CD4-positive, alpha-beta T cell treated with Interleukin-10 for 1 hour (primary cell): ENCODE data around the gene EIF5.
"Not testable (repeated sequence)": the region's sequence is repeated elsewhere in the genome, so short reads cannot be mapped to it uniquely, and the experiment has no call there.

Experiments used
- DNase-seq: peaks from one replicate; pipeline ENCODE4 v3.0.0-alpha.2; 2020

The EIF5 gene

DNA sequence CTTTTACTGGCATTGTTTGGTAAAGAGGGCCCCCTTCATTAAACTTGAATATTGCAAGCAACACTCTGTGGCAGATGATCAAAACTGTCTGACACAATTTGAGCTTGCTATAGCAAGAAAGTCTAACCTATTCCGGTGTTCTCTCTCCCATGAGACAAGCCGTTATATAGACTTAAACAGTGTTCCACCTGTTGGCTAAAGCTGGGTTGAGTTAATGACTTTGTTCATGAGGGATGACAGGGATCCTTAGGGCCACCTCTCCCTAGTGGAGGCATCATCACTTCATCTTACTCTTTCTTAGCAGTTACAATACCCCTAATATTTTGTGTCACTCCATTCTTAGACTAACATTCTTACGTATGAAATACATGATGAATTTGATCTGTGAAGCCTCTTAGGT, 3.8 kb downstream of the EIF5 start:
- DNase-seq: no peak

DNA sequence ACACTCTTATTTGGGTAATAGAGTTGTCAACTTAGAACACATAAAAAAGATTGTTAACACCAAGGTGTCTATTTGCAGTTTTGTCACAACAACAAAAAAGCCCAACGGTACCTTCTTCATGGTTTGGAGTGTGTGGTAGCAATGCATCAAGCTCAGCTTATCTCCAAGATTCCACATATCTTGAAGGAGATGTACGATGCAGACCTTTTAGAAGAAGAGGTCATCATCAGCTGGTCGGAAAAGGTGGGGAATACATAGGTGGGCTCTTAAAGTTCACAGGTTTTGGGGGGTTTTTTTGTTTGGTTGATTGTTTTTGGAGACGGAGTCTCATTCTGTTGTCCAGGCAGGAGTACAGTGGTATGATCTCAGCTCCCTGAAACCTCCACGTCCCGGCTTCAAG, 5.5 kb downstream of the EIF5 start:
- no peak for DNase-seq

DNA sequence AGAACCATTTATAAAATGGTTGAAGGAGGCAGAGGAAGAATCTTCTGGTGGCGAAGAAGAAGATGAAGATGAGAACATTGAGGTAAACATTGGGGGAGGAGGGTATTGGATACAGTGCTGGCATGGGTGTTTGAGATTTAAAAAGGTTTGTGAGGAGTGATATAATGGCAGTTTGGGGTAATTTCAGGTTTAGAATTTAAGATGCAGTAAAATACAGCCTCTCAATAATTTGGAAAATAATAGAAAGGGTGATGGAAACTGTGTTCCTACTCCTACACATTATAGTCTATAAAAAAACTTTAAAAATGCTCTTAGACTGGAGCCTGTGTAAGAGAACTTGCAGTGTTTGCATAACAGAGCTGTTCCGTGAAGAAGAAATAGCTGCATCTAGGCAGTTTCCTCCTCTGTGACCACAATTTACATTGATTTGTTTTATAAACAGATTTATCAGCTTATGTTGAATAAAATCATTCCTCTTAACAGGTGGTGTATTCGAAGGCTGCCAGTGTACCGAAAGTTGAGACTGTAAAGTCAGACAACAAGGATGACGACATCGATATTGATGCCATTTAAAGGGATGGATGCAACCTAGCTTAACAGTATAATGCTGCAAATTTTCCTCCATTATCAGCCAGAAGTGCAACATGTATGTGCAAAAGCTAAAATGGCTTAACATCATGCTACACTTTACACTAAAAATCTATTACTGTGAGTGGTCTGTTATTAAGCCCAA, 6.6 kb downstream of the EIF5 start:
- no peak for DNase-seq

DNA sequence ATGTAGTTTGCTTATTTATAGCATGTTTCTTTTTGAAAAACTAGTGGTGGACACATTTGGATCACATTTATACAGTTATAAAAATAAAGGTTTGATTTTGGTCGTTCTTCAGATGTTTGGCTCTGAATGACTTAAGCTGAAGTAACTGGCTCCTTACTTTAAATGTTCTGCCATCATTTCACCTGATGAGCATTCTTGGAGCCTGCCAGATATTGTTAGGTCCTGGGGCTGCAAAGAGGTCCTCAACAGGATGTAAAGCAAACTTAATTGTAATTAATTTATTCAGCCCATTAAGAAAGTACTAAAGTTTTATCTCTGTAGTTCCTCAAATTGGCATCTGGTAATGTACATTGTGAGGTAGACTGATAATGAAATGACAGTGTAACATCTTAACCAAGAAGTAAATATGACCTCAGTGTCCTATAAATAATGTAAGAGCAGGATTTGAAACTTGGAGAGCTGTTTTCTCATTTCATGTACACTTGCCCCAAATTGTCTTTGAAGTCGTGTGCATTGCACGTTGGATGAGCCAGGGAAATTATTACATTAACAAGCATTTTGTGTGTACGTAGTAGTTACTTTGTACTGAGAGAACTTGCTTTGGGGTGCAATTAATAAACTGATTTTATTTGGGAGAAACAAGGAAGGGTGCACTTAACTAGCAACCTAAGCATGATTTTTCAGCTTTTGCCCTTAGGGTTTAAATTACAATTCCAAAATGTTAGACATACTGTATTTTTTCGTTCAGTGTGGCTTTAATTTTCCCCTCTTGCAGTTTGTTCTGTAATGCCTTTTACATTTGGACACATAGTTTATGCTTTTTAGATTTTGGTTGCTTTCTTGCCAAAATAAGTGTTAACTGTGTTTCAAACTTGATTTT, 7.5 kb downstream of the EIF5 start:
- DNase-seq: no peak

DNA sequence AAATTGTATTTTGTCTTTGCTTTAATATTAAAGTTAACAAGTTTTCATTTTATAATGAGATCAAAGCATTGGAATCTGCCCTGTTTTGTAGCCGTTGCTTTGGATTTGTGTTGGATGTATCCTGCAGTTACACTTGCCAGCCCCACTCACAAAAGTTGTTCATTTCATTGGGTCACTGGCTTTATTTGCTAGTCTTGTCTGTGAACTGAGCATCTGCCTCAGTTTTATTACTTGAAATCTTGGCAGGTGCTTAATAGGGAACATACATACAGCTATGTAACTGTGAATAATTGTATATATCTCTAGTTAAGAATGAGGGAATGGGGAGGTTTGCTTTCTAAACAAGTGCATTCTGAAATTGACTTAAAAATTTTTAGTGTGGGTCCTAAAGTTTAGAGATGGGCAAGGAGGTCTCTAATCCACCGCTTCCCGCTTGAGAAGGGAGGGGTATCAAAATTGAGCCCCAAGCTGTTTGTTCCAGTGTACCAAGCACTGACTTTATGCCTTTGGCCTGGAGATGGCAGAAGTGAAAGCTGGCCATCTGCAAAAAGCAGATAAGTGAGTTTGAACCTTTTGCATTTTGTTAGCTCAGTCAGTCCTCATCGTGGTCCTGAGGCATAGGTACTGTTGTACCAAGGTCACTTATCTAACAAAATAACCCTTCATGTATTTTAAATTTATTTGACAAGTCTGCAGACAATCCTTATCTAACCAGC, 9.3 kb downstream of the EIF5 start:
- DNase-seq: no peak

DNA sequence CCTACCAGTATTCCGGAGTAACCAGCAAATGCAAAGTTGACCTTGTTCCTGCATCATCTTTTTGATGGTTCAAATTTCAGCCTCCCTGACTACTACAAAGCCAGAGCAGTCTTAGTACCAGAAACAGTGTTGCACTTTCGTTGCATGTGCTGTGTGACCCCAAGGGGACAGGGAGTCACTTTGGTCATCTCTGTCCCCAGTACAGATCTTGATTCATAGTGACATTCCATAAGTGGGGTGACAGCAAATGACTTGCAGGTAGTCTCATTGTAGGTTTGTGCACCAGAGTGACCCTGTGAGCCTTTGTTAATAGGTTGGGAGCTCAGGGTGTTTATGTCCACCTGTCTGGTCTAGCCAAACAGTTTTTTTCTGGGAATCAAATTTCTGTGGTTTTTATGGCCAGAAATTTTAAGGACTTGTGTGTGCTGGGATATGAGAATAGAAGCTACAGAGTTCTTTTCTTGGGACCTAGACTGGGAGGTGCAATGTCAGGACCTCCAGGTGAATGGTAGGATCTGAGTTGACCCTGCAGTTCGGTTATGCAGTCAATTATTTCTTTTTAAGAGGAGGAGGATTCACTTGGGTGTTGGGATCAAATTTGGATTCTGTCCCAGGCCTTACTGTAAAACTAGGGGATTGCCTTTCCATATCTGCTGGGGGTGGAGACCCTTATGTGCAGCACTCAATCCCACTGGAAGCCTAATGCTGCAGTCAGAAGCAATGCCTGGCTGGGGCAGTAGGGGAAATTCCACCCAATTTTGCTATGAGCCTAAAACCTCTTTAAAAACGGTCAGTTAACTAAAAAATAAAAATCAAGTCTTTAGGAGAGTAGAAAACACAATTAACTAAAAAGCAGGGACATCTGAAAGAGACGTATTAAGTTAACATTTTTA, 10.1 kb downstream of the EIF5 start:
- no peak for DNase-seq

DNA sequence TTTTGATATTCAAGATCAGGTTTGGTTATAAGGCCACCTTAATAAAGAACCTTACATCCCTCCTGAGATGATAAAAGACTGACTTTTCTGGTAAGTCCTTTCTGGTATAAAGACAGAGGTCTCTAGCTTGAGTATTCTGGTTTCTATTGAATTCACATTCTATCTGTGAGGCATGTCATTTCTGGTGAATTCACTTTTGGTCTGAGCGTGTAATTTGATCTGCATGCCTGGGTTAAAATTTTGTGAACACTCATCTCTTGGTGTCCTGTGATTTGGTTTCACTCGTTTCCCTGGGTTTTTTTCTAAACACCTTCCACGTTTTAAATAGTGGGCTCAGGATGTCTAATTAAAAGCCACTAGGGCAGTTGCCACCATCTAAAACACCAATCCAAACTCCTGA, 12.2 kb downstream of the EIF5 start:
- no peak for DNase-seq

DNA sequence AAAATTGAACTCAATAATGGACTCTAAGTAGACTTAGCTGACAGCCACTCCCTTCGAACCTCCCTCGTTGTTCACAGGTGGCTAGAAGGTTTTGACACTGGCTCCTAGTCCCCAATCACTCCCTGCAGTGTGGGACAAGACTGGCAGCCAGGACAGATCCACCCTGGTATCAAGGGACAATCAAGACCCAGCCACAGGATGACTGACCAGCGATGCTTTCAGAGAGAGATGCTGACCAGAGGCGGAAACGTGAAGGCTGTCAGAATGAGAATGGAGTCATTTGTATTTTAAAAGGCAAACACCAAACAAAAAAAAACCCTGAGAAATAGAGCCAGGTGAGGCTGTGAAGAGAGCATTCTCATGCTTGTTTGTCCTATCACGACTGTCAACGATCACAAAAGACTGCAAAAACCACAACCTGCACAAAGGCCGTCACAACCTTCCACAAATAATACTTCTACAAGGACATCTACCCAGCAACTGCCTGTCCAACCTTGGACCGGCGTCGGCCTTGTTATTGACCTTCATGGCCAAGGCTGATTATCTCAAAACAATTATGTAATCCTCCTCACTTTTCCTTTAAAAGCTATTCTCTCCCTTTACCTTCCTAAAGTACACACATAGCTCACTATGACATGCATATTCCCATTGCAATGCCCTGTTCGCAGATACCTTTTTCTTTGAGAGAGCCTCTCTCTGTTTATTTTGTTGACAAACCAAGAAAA, 13.2 kb downstream of the EIF5 start:
- no peak for DNase-seq

DNA sequence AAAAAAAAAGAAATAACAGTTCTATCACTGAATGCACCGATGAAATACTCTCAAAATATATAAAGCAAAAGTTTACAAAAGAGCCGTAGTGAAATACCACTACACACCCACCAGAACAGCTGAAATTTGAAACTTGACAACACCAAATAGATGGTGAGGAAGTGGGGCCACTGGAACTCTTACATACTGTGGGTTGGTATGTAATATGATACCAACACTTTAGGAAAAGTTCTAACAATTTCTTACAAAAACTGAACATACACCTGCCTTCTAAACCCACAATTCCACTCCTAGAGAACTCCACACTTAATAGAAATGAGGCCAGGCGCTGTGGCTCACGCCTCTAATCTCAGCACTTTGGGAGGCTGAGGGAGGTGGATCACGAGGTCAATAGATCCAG, 14.1 kb downstream of the EIF5 start:
- DNase-seq: no peak

DNA sequence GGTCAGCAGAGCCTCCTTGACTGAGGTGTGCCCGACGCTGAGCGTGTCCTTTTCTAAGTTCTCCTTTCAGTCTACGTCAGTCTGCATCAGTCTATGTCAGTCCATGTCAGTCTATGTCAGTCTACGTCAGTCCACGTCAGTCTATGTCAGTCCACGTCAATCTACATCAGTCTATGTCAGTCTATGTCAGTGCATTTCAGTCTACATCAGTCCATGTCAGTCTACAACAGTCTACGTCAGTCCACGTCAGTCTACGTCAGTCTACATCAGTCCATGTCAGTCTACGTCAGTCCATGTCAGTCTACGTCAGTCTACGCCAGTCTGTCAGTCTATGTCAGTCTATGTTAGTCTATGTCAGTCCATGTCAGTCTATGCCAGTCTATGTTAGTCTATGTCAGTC, 15.9 kb downstream of the EIF5 start:
- DNase-seq: no peak

DNA sequence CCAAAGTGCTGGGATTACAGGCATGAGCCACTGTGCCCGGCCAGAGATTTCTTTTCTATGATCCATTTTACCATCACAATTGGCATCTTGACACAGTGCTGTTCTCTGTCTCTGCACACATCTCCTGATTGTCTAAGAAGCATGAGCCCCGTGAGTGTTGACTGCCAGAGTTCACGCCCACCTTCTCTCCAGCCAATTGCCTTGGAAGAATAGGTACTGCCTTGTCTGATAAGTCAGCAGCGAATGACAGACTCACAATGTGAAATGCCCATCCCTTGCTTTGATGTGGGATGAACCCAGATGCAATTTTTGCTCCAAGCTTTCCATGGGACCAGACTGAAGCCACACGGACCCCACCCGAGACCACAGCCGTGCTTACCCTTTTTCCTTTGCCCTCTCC, 19.3 kb downstream of the EIF5 start:
- DNase-seq: no peak

DNA sequence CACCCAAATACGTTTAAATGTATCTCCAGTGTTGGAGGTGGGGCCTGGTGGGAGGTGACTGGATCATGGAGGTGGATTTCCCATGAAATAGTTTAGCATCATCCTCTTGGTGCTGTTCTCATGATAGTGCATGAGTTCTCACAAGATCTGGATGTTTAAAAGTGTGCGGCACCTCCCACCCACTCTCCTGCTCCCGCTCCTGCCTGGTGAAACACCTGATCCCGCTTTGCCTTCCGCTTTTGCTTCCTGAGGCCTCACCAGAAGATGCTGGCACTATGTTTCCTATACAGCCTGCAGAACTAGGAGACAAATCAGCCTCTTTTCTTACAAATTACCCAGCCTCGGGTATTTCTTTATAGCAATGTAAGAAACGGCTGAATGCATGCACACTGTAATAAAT, 20.1 kb downstream of the EIF5 start:
- DNase-seq: no peak

DNA sequence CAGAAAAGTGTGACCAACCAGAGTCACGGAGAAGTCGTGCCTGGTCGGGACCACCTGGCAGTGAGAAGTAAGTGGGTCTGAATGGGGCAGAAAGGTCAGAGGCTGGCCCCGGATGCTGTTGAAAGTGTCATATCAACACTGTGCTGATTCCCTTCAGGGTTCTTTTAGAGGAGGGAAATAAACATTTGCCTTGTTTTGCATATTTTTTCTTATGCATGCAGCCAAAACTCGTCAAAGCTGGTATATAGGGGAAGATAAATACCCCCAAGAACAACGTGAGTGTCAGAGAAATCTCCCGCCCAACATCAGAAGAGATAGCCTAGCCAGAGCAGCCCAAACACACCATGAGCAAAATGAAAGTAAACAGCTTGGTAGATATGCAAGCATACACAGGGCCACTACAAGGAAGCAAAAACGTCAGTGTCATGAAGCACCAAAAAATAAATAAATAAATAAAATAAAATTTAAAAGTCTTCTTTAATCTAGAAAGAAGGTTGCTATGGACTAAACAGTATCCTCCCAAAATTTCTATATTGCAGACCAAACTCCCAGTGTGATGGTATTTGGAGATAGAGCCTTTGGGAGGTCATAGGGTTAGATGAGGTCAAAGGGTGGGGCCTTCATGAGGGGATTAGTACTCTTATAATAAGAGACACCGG, 22.1 kb downstream of the EIF5 start:
- DNase-seq: no peak

DNA sequence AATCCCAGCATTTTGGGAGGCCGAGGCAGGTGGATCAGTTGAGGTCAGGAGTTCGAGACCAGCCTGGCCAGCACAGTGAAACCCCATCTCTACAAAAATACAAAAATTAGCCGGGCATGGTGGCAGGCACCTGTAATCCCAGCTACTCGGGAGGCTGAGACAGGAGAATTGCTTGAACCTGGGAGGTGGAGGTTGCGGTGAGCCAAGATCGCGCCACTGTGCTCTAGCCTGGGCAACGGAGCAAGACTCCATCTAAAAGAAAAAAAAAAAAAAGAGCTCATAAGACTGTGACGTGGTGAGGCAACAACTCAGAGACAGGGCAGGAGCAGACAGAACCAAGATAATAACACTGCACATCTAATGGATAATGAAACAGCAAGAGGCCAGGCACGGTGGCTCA, 23.5 kb downstream of the EIF5 start:
- DNase-seq: not testable (repeated sequence)

DNA sequence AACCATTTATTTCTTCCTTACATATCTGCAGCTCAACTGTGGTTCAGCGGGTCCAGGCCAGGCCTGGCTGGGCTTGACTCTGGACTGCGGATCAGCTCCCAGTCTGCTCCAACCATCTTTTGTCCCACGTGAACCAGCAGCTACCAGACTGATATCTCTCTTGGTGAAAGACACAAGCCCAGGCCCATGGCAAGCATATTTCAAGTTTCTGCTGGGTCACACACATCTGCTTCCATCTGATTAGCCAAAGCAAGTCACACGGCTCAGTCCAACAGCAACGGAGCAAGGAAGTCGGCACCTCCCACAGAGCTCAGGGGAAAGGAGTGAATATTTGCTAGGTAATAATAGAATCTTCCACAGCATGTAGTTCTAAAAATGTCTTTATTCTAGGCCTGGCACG, 26.5 kb downstream of the EIF5 start:
- DNase-seq: no peak

DNA sequence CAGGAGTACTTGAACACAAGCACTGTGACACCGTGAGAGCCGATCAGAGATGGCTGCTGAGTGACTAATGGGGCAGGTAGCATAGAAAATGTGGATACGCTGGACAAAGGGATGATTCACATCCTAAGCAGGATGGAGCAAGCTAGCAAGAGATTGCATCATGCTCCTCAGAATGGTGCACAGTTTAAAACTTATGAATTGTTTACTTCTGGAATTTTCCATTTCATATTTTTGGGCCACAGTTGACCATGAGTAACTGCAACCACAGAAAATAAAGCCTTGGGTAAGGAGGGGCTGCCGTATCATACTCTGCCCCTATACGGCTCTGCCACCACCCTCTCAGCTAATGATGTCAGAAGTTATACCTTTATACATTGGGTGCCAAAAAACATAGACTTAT, 27.8 kb downstream of the EIF5 start:
- no peak for DNase-seq

DNA sequence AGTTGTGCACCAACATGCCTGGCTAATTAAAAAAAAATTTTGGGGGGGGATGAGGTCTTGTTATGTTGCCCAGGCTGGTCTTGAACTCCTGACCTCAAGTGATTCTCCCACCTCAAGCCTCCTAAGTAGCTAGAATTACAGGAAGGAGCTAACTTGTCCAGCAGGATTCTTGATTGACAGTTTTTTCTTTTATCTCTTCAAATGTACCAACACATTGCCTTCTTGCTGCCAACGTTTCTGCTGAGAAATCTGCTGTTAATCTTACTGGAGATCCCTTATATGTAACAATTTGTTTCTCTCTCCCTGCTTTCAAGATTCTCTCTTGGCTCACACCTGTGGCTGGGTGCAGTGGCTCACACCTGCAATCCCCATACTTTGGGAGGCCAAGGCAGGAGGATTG, 28.7 kb downstream of the EIF5 start:
- DNase-seq: no peak

DNA sequence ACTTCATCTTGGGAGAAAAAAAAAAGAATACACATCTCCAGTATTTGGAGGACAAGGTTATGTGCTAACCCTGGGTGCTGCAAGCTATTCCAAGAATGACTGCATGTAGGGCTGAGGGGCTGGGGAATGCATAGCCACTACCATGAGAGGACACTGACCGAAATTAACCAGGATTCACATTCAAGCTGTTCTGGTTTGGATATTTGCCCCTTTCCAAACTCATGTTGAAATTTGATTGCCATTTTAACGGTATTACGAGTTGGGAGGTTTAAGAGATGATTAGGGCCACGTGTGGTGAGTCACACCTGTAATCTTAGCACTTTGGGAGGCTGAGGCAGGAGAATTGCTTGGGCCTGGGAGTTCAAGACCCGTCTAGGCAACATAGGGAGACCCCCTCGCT, 32.7 kb downstream of the EIF5 start:
- DNase-seq: no peak

DNA sequence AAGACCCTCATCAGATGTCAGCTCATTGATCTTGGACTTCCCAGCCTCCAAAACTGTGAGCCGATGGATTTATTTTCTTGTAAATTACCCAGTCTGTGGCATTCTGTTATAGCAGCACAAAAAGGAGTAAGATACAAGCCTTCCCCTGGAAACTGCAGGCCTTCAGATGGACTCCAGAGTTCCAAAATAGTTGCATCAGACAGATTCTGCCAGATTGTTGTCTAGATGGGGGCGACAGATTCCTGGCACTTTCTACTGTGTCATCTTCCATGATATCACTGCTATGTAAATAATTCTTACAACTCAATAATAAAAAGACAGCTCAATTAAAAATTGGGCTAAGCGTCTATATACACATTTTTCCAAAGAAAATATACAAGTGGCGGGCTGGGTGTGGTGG, 34.0 kb downstream of the EIF5 start:
- no peak for DNase-seq

DNA sequence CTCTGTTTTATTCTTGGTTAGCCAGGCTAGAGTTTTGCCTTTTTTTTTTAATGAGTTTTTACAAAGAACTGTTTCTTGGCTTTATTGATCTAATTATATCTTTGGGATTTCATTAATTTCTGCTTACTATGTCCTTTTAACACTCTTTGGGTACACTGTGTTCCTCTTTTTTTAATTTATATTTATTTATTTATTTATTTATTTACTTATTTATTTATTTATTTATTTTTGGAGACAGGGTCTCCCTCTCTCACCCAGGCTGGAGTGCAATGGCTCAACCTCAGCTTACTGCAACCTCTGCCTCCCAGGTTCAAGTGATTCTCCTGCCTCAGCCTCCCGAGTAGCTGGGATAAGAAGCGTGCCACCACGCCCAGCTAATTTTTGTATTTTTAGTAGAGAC, 36.0 kb downstream of the EIF5 start:
- DNase-seq: no peak

DNA sequence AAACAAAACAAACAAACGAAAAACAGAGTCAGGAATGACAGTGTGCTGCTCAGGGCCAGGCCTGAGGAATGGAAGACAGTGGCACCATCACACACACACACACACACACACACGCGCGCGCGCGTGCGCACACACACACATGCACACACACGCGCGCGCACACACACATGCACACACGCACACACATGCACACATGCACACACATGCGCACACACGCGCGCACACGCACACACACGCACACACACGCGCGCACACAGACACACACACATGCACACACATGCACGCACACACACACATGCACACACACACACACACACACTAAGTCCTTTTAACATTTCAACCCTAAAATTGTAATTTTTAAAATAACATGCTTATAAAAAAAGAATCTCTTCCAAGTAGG, 38.0 kb downstream of the EIF5 start:
- no peak for DNase-seq
